ENCODE measurements around the gene MCTP2. TPM values are rescaled to one million over a fixed set of nuclear protein-coding genes. Genes with fewer than 3 reads are reported as not detected.

MCTP2 gene
- total RNA-seq, 1 experiment from 2014 or later = 7.4 TPM

- peaks cover 14% of the 10 kb centered on the region for H3K4me1 Mint-ChIP-seq
- H3K9me3 Mint-ChIP-seq = no peaks in the 10 kb centered on the region
- CTCF ChIA-PET = interaction anchor here (0.8 to 2.1 kb wide), 11 partner anchors 10 to 258 kb away, joined by 3 to 9 read pairs (median 4); no protein-coding TSS in a partner anchor
- no peak for ATAC-seq
- DNase-seq (ENCODE audit: low spot score) = no peak
- POLR2A ChIA-PET = no interaction called here
- H3K27me3 Mint-ChIP-seq (ENCODE audit: low read depth) = no peaks in the 10 kb centered on the region
- no peaks in the 10 kb centered on the region for H3K36me3 Mint-ChIP-seq
- no peak overlapping the region for H3K27ac Mint-ChIP-seq
- TF ChIP-seq, protein P1, sequence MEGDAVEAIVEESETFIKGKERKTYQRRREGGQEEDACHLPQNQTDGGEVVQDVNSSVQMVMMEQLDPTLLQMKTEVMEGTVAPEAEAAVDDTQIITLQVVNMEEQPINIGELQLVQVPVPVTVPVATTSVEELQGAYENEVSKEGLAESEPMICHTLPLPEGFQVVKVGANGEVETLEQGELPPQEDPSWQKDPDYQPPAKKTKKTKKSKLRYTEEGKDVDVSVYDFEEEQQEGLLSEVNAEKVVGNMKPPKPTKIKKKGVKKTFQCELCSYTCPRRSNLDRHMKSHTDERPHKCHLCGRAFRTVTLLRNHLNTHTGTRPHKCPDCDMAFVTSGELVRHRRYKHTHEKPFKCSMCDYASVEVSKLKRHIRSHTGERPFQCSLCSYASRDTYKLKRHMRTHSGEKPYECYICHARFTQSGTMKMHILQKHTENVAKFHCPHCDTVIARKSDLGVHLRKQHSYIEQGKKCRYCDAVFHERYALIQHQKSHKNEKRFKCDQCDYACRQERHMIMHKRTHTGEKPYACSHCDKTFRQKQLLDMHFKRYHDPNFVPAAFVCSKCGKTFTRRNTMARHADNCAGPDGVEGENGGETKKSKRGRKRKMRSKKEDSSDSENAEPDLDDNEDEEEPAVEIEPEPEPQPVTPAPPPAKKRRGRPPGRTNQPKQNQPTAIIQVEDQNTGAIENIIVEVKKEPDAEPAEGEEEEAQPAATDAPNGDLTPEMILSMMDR (IDR thresholded peaks at IDR 0.05) = peak; percentile 36; the same call in 1 of the 2 replicates
- TF ChIP-seq ZNF416 (CRISPR knock-in tag; IDR thresholded peaks at IDR 0.05) (no peak), ZNF532 (CRISPR knock-in tag; IDR thresholded peaks at IDR 0.05; ENCODE audit: borderline replicate concordance) (no peak), NFATC4 (CRISPR knock-in tag; IDR thresholded peaks at IDR 0.05) (no peak), FOXK1 (CRISPR knock-in tag; IDR thresholded peaks at IDR 0.05) (no peak)
- H3K4me3 Mint-ChIP-seq = no peak overlapping the region
Measured at GRCh38 chr15:94412979-94413746, 181.8 kb downstream of the MCTP2 start.

DNA sequence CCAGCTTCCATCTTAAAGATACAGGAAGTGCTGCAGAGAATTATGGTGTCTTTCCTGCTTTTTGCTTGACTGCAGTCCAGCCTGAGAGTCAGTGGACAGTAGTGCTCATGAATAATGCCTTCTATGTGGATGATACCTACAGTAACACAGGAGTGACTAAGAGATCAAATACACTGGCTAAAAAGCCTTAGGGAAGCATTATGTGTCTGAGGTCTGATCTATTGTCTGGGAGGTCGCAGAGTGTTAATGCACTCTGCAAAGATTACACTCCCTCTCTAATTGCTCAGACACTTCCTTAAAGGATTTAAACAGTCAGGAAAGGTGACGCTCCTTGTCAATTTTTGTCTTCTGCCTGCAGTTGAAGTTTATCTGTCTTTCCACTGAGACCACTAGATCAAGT is 183.6 kb downstream of the MCTP2 start:
- Mint-ChIP-seq H3K4me3 (no peak overlapping the region), H3K36me3 (no peaks in the 10 kb centered on the region), H3K9me3 (no peaks in the 10 kb centered on the region), H3K27ac (no peak overlapping the region), H3K4me1 (peaks cover 14% of the 10 kb centered on the region), H3K27me3 (ENCODE audit: low read depth) (no peaks in the 10 kb centered on the region)
- ATAC-seq (no peak), DNase-seq (ENCODE audit: low spot score) (no peak)
- CTCF ChIA-PET = no interaction called here
- POLR2A ChIA-PET = interaction anchor here (0.5 kb wide), 1 partner anchor 133 kb away, joined by 4 read pairs; no protein-coding TSS in a partner anchor
- TF ChIP-seq TEAD4 (CRISPR knock-in tag; IDR thresholded peaks at IDR 0.05) (no peak), TP53 (CRISPR knock-in tag; IDR thresholded peaks at IDR 0.05) (no peak), ZNF671 (CRISPR knock-in tag; IDR thresholded peaks at IDR 0.05) (no peak), SMAD4 (CRISPR knock-in tag; IDR thresholded peaks at IDR 0.05) (no peak), JAZF1 (CRISPR knock-in tag; IDR thresholded peaks at IDR 0.05) (no peak), ARID4B (CRISPR knock-in tag; IDR thresholded peaks at IDR 0.05; ENCODE audit: borderline replicate concordance) (no peak), CDX4 (CRISPR knock-in tag; IDR thresholded peaks at IDR 0.05; ENCODE audit: borderline replicate concordance) (no peak), AR (CRISPR knock-in tag; IDR thresholded peaks at IDR 0.05) (no peak), ELF4 (CRISPR knock-in tag; IDR thresholded peaks at IDR 0.05; ENCODE audit: low read depth) (no peak), FOXK1 (CRISPR knock-in tag; IDR thresholded peaks at IDR 0.05) (no peak)
- TF ChIP-seq, protein P2, sequence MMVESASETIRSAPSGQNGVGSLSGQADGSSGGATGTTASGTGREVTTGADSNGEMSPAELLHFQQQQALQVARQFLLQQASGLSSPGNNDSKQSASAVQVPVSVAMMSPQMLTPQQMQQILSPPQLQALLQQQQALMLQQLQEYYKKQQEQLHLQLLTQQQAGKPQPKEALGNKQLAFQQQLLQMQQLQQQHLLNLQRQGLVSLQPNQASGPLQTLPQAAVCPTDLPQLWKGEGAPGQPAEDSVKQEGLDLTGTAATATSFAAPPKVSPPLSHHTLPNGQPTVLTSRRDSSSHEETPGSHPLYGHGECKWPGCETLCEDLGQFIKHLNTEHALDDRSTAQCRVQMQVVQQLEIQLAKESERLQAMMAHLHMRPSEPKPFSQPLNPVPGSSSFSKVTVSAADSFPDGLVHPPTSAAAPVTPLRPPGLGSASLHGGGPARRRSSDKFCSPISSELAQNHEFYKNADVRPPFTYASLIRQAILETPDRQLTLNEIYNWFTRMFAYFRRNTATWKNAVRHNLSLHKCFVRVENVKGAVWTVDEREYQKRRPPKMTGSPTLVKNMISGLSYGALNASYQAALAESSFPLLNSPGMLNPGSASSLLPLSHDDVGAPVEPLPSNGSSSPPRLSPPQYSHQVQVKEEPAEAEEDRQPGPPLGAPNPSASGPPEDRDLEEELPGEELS (CRISPR knock-in tag; IDR thresholded peaks at IDR 0.05) = no peak
- TF ChIP-seq, protein P3, sequence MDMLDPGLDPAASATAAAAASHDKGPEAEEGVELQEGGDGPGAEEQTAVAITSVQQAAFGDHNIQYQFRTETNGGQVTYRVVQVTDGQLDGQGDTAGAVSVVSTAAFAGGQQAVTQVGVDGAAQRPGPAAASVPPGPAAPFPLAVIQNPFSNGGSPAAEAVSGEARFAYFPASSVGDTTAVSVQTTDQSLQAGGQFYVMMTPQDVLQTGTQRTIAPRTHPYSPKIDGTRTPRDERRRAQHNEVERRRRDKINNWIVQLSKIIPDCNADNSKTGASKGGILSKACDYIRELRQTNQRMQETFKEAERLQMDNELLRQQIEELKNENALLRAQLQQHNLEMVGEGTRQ (CRISPR knock-in tag; IDR thresholded peaks at IDR 0.05) = no peak

Data from WTC11 (cell line).